Posterior vena cava (tissue), 2 donors: ENCODE data around the gene CDK16. TPM values are rescaled to one million over a fixed set of nuclear protein-coding genes. Genes with fewer than 3 reads are reported as not detected.
"Not testable (repeated sequence)": the region's sequence is repeated elsewhere in the genome, so short reads cannot be mapped to it uniquely, and the experiment has no call there.

Source experiments
- DNase-seq: peaks from one replicate; pipeline ENCODE4 v3.0.0-alpha.2; 2020; ENCODE audit warnings: low spot score
- intact Hi-C, 2 donors: fragments of 100-400 bp; cut with DNase I; formaldehyde crosslinking; loops; one replicate each; pipeline versions ENCODE4 v1.14.1 to v1.14.2; 2022 to 2023
- total RNA-seq, 2 donors: library from RNA; stranded (reverse); fragmentation: NEBNext Ultra II Directional; extraction: Animal tissue kit (Norgen Biotek cat#: 25700); gene quantifications; one replicate each; pipeline ENCODE4 v1.2.1, GENCODE V29; 2021
- donor health status: DM: yes; HTN: yes; CAD: no.
- donor health status: DM: yes; HTN: yes; CAD: no.

CDK16 gene
- total RNA-seq, 2 donors from 2014 or later, result 53.5 to 55.3 TPM

GRCh38 chrX:47234583-47234982, 16.1 kb downstream of the CDK16 start:
- no peak for DNase-seq
- intact Hi-C loops, result loop anchor here in 1 of 2 donors (2.0 kb wide), 1 partner anchor 70 kb away; no protein-coding TSS in a partner anchor

- intact Hi-C loops, result loop anchor here in 1 of 2 donors (2.0 kb wide), 1 partner anchor 69 kb away; no protein-coding TSS in a partner anchor
- DNase-seq, result no peak
Observed at GRCh38 chrX:47235691-47236103, 17.2 kb downstream of the CDK16 start.

- intact Hi-C loops, result no loop called here
- DNase-seq, result no peak
Observed at GRCh38 chrX:47239199-47239598, 20.7 kb downstream of the CDK16 start.

GRCh38 chrX:47239898-47240545, 21.5 kb downstream of the CDK16 start:
- intact Hi-C loops, result no loop called here
- DNase-seq, result no peak

GRCh38 chrX:47240619-47241018, 22.1 kb downstream of the CDK16 start:
- intact Hi-C loops, result no loop called here
- DNase-seq, result no peak

GRCh38 chrX:47241201-47242011, 22.9 kb downstream of the CDK16 start:
- intact Hi-C loops, result no loop called here
- DNase-seq, result no peak

- intact Hi-C loops, result no loop called here
- DNase-seq, result no peak
Observed at GRCh38 chrX:47242321-47242720, 23.8 kb downstream of the CDK16 start.

GRCh38 chrX:47243351-47243750, 24.9 kb downstream of the CDK16 start:
- intact Hi-C loops, result no loop called here

GRCh38 chrX:47244676-47245075, 26.2 kb downstream of the CDK16 start:
- no peak for DNase-seq
- intact Hi-C loops, result loop anchor here in 1 of 2 donors (5.0 kb wide), 1 partner anchor 1353 kb away; the partner anchor contains the start of gene WDR13

More at GRCh38 chrX:47243351-47243750, 24.9 kb downstream of the CDK16 start:
- DNase-seq, result no peak

- intact Hi-C loops, result loop anchor here in 1 of 2 donors (5.0 kb wide), 1 partner anchor 1352 kb away; the partner anchor contains the start of gene WDR13
- DNase-seq, result no peak
Observed at GRCh38 chrX:47245156-47245555, 26.7 kb downstream of the CDK16 start.

- intact Hi-C loops, result loop anchor here in 1 of 2 donors (5.0 kb wide), 1 partner anchor 1350 kb away; the partner anchor contains the start of gene WDR13
- no peak for DNase-seq
Observed at GRCh38 chrX:47247206-47247998, 28.9 kb downstream of the CDK16 start.

GRCh38 chrX:47247999-47248320, 29.5 kb downstream of the CDK16 start:
- intact Hi-C loops, result loop anchor here in 1 of 2 donors (5.0 kb wide), 1 partner anchor 1349 kb away; the partner anchor contains the start of gene WDR13
- no peak for DNase-seq

- no peak for DNase-seq
- intact Hi-C loops, result loop anchor here in 1 of 2 donors (5.0 kb wide), 1 partner anchor 1349 kb away; the partner anchor contains the start of gene WDR13
Observed at GRCh38 chrX:47248576-47248975, 30.1 kb downstream of the CDK16 start.

- intact Hi-C loops, result no loop called here
- no peak for DNase-seq
Observed at GRCh38 chrX:47250017-47250347, 31.5 kb downstream of the CDK16 start.

GRCh38 chrX:47257620-47258019, 39.1 kb downstream of the CDK16 start:
- DNase-seq, intact Hi-C loops: not testable (repeated sequence)

GRCh38 chrX:47264483-47265173, 46.1 kb downstream of the CDK16 start:
- intact Hi-C loops, result no loop called here
- no peak for DNase-seq

- no peak for DNase-seq
- intact Hi-C loops, result no loop called here
Observed at GRCh38 chrX:47266643-47267042, 48.2 kb downstream of the CDK16 start.

GRCh38 chrX:47272013-47272408, 53.5 kb downstream of the CDK16 start:
- intact Hi-C loops, result no loop called here
- no peak for DNase-seq
